ENCODE data around the gene RTBDN.

RTBDN gene

GRCh38 chr19:12834566-12834943 is at the start of gene RTBDN:
Gene RTBDN, minus strand, starts transcription at chr19:12834579. Its CDS starts 4,600 bp downstream, at chr19:12829979.
- DNase-seq (ENCODE audit: low spot score) = no peak

DNA sequence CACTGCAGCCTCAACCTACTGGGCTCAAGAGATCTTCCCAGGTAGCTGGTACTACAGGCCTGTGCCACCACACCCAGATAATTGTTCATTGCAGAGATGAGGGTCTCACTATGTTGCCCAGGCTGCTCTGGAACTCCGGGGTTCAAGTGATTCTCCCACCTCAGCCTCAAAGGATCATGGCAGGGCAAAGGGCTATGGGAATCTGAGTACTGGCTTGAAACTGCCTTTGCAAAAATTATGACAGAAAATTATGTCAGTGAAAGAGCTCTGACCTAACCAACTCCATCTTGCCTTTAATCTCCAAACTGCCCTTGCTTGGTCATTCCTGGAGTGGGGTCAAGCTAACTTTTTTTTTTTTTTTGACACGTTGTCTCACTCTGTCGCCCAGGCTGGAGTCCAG is 48.2 kb upstream of the RTBDN start:
- DNase-seq (ENCODE audit: low spot score) = no peak

DNA sequence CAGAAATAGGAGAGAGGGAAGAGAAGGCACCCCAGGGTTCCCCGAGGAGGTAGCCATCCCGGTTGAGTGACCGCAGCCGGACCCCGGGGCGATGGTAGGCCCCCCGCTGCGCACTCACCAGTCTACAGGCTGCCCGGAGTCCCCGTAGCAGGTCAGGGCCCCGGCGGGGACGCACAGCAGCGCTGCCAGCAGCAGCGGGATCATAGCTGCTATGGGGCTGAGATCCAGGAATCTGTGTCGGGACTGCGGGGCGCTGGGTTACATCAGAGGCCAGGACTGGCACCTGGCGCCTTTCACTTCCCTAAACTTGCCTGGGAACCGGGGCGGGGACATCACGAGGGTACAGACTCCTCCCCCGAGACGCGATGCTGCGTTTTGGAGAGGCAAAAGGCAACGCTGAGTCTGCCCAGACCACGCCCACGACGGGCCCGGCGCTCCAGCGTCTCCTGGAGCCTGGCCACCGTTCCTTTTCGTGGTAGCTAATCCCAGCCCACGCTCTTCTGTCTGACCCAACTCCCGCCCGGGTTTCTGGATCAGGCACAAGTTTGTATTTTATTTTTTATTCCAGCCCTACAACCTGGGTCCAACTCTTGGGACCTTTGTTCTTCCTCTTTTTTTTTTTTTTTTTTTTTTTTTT is 46.9 kb upstream of the RTBDN start, which contains the start of gene DNASE2:
Gene DNASE2 (minus strand): TSS at position 278 of the 637 bp plus-strand sequence. CDS start 74 bp downstream, at position 204.
- peak; percentile 94 for DNase-seq (ENCODE audit: low spot score)

DNA sequence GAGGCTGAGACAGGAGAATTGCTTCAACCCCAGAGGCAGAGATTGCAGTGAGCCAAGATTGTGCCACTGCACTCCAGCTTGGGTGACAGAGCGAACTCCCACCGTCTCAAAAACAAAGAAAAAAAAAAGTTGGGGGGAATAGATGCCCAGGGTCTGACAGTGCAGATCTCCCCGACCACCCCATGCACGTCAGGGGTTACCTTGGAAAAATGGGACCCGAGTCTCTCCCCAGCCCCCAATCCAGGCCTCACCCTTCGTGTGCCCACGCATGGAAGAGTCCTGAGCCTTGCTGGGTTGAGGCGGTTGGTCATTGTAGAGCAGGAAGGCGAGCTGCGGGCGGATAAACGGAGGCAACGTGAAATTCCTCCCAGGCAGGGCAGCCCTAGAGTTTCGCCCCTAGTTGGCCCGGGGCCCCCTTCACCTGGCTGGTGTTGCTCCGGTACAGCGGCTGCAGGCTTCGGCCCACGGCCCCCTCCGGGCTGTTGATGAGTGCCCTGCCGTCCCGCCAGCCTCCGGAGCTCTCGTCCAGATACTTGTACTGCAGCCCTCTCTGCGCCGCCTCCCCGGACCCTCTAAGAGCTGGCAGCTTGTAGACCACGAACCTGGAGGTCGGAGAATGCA is 46.3 kb upstream of the RTBDN start:
- no peak for DNase-seq (ENCODE audit: low spot score)

DNA sequence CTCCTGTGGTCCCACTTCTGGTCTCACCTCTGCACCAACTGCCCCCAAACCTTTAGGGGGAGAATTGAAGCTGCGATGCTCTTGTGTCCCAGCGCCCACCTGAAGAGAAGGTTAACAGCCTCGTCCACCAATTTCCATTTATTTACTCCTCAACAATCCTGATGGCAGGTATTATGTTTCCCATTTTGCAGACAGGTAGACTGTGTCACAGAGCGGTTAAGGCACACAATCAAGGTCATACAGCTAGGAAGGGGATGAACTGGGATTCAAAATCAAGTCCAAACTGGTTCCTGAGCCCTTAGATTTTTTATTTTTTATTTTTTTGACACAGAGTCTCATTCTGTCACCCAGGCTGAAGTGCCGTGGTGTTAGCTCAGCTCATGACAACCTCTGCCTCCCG is 40.7 kb upstream of the RTBDN start:
- no peak for DNase-seq (ENCODE audit: low spot score)

- no peak for DNase-seq (ENCODE audit: low spot score)
These were observed 39.7 kb upstream of the RTBDN start for GRCh38 chr19:12873891-12874745.

DNA sequence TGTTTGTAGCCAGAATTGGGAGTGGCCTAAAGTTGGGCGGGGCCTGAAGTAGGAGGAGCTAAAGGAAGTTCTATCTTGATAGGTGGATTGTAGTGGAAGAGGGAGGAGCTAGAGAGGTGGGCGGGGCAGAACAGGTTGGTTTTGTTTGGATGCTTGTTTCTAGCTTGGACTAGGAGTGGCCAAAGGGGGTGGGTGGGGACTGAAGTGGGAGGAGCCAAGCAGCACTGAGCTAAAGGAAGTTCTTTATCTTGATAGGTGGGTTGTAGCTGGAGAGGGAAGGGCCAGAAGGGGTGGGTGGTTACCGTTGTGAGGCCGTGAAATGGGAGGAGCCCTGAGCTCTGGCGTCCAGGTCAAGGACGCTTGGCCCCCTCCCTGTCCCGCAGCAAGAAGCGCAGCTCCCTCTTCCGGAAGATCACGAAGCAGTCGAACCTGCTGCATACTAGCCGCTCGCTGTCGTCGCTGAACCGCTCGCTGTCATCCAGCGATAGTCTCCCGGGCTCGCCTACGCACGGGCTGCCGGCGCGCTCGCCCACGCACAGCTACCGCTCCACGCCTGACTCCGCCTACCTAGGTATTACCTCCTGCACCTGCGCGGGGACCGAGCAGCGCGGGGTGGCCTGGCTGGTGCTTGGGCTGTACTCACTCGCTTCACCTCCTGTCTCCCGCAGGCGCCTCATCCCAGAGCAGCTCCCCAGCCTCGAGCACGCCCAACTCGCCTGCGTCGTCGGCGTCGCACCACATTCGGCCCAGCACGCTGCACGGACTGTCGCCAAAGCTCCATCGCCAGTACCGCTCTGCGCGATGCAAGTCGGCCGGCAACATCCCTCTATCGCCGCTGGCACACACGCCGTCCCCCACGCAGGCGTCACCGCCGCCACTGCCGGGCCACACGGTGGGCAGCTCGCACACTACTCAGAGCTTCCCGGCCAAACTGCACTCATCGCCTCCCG is 38.8 kb upstream of the RTBDN start:
- DNase-seq (ENCODE audit: low spot score) = peak; percentile 51

DNA sequence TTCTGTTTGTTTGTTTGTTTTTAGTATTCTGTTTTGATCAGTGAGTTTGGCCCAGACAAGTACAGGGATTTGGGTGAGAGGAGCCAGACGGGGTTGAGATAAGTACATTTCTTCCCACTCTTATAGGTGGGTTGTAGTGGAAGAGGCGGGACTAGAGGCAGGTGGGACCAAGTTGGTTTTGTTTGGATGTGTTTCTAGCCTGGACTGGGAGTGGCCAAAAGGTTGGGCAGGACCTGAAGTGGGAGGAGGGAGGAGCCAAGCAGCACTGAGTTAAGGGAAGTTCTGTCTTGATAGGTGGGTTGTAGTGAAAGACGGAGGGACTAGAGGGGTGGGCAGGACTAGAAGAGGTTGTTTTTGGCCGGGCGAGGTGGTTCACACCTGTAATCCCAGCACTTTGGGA is 37.9 kb upstream of the RTBDN start:
- no peak for DNase-seq (ENCODE audit: low spot score)

- DNase-seq (ENCODE audit: low spot score) = no peak
These were observed 37.3 kb upstream of the RTBDN start for GRCh38 chr19:12871681-12872080.

GRCh38 chr19:12868540-12869112 is 34.2 kb upstream of the RTBDN start:
- DNase-seq (ENCODE audit: low spot score) = no peak

DNA sequence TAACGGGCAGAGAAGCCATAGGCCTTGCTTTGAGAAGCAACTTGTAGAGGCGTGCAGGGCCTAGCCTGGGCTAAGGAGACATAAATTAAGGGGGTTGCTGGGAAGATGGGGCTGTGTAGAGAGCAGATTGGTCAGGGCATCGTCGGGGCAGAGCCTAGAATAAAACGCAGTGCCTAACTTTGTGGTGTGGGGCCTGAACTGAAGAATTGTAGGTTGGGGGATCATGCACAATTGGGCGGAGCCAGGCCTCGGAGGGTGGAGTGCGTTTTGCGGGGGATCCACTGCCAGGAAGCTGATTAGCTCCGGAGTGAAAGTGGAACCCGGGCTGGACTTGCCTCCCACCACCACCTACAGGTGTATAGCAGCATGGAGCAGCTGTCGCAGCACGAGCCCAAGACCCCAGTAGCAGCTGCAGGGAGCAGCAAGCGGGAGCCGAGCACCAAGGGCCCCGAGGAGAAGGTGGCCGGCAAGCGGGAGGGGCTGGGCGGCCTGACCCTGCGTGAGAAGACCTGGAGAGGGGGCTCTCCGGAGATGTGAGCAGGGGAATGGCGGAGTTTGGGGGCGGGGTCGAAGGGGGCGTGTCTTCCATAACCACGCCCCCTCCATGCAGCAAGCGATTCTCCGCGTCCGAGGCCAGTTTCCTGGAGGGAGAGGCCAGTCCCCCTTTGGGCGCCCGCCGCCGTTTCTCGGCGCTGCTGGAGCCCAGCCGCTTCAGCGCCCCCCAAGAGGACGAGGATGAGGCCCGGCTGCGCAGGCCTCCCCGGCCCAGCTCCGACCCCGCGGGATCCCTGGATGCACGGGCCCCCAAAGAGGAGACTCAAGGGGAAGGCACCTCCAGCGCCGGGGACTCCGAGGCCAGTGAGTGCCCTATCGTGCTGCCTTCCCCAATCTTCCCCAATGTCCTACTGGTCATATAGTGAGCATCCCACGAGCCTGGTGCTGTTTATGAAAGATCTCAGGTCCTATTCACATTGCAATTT is 33.0 kb upstream of the RTBDN start:
- DNase-seq (ENCODE audit: low spot score) = peak; percentile 62

GRCh38 chr19:12866416-12867119 is 32.2 kb upstream of the RTBDN start:
- no peak for DNase-seq (ENCODE audit: low spot score)

GRCh38 chr19:12865746-12866415 is 31.5 kb upstream of the RTBDN start:
- no peak for DNase-seq (ENCODE audit: low spot score)

GRCh38 chr19:12864721-12865715 is 30.6 kb upstream of the RTBDN start:
- no peak for DNase-seq (ENCODE audit: low spot score)

- DNase-seq (ENCODE audit: low spot score) = no peak
These were observed 29.8 kb upstream of the RTBDN start for GRCh38 chr19:12864143-12864542.

- no peak for DNase-seq (ENCODE audit: low spot score)
These were observed 25.2 kb upstream of the RTBDN start for GRCh38 chr19:12859546-12859945.

DNA sequence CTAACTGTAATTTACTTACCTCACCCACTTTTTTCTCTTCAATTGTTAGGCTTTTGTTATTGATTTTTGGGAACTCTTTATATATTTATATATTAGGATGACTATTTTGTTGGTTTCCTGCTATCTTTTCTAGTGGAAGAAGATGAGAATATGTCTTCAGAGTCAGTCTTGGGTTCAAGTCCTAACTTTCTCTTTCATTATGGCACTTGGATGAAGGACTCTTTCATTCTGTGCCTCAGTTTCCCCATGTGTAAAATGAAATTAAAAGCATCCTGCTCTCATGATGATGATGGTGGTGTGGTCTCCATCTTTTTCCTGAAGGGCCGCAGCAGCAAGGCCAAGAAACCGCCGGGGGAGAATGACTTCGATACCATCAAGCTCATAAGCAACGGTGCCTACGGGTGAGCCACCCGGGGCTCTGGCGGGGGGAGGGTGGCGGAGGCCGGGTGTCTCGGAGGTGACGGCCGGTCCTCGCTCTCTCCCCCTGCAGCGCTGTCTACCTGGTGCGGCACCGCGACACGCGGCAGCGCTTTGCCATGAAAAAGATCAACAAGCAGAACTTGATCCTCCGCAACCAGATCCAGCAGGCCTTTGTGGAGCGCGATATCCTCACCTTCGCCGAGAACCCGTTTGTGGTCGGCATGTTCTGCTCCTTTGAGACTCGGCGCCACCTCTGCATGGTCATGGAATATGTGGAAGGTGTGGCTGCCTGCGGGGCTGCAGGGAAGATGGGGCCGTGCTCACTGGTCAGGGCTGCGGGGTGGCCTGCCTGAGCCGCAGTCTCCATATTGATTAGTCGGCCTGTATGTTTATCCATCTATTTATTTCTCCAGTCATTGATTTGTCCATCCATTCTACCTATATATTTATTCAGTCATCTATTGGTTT is 23.9 kb upstream of the RTBDN start:
- no peak for DNase-seq (ENCODE audit: low spot score)

Measured in activated CD4-positive, alpha-beta T cell treated with anti-CD3 and anti-CD28 coated beads, Interleukin-2, Interleukin-4, amounts not matched to agents 100 ng/mL and 50 ng/mL, durations not matched to agents 16 hours and 8 hours (primary cell).